Transverse colon (tissue), 4 donors: Measurements from ENCODE around the gene WDR64. TPM values are rescaled to one million over a fixed set of nuclear protein-coding genes. Genes with fewer than 3 reads are reported as not detected.

Experiments
- DNase-seq: peaks from one replicate; pipeline ENCODE4 v3.0.0-alpha.2; 2019
- H3K27ac ChIP-seq, 4 donors: fragments of 200-600 bp; sonication (generic); 2 replicates each; pipeline ENCODE4 v1.5.1; 2016 to 2018; ENCODE audit warnings: inconsistent platforms in 4 of 4
- H3K27me3 ChIP-seq: fragments of 200-600 bp; sonication (generic); 2 replicates; pipeline ENCODE4 v1.5.1; 2017; ENCODE audit warnings: inconsistent platforms
- H3K36me3 ChIP-seq, 4 donors: fragments of 200-600 bp; sonication (generic); 2 replicates each; pipeline ENCODE4 v1.5.1; 2017 to 2019; ENCODE audit warnings: inconsistent platforms in 4 of 4
- H3K4me1 ChIP-seq, 4 donors: fragments of 200-600 bp; sonication (generic); 2 replicates each; pipeline ENCODE4 v1.5.1; 2017 to 2020; ENCODE audit warnings: inconsistent platforms in 4 of 4
- H3K4me3 ChIP-seq, 4 donors: fragments of 200-600 bp; sonication (generic); 1 replicate in 1 of 4; 2 replicates in 3 of 4; pipeline versions ENCODE4 v1.5.1 to v1.6.1; 2017 to 2019; ENCODE audit warnings: inconsistent platforms in 4 of 4
- H3K9me3 ChIP-seq, 2 donors: fragments of 200-600 bp; sonication (generic); 2 replicates each; pipeline ENCODE4 v1.5.1; 2017 to 2019; ENCODE audit warnings: inconsistent platforms in 2 of 2
- EP300 ChIP-seq: sonication (generic); formaldehyde crosslinking; IDR thresholded peaks from one replicate; pipeline ENCODE4 v1.6.1; 2017; ENCODE audit warnings: antibody characterized with exemption, low read depth
- POLR2A ChIP-seq: fragments of 450-650 bp; IDR thresholded peaks from one replicate; pipeline ENCODE4 v1.6.1; 2016; ENCODE audit warnings: antibody characterized with exemption, mild to moderate bottlenecking, moderate library complexity
- POLR2AphosphoS5 ChIP-seq, 3 donors: sonication (generic); formaldehyde crosslinking; IDR thresholded peaks; one replicate each; pipeline ENCODE4 v1.6.1; 2016; ENCODE audit warnings: antibody characterized with exemption in 3 of 3
- WGBS, 2 donors: methylation state at CpG; one replicate each; pipeline ENCODE4 v1.1.5; 2018; ENCODE audit warnings: low coverage in 1 of 2; 5-methylcytosine and 5-hydroxymethylcytosine counted together
- in situ Hi-C, 4 donors: fragments of 200-750 bp; cut with MboI; loops; one replicate each; pipeline versions ENCODE4 v1.15.0 to v1.15.1; 2017; ENCODE audit warnings: low sequenced_read_pairs in 3 of 4, low pct_ligation_motif_present in 1 of 4, low pct_unique_long_range_greater_than_20kb in 1 of 4
- intact Hi-C: fragments of 100-400 bp; cut with DNase I; formaldehyde crosslinking; loops from one replicate; pipeline ENCODE4 v1.15.1; 2023; ENCODE audit warnings: low total_unique reads
- total RNA-seq, 4 donors: library from RNA; depleted of rRNA; stranded (reverse); fragments of >200 nt; gene quantifications; one replicate each; pipeline ENCODE4 v1.1.0, GENCODE V29; 2016
- TF ChIP-seq, protein P1 (sequence below), 5 experiments: fragments of 200-600 bp in 3 of 5; fragments of 450-650 bp in 2 of 5; sonication (generic) in 3 of 5; IDR thresholded peaks; 1 replicate in 2 of 5; 2 replicates in 3 of 5; pipeline ENCODE4 v1.5.1; 2016 to 2017; ENCODE audit warnings: antibody characterized with exemption in 5 of 5, inconsistent platforms in 3 of 5, mild to moderate bottlenecking in 2 of 5, moderate library complexity in 1 of 5

The WDR64 gene
- total RNA-seq, 4 donors from 2014 or later, result not detected

DNA sequence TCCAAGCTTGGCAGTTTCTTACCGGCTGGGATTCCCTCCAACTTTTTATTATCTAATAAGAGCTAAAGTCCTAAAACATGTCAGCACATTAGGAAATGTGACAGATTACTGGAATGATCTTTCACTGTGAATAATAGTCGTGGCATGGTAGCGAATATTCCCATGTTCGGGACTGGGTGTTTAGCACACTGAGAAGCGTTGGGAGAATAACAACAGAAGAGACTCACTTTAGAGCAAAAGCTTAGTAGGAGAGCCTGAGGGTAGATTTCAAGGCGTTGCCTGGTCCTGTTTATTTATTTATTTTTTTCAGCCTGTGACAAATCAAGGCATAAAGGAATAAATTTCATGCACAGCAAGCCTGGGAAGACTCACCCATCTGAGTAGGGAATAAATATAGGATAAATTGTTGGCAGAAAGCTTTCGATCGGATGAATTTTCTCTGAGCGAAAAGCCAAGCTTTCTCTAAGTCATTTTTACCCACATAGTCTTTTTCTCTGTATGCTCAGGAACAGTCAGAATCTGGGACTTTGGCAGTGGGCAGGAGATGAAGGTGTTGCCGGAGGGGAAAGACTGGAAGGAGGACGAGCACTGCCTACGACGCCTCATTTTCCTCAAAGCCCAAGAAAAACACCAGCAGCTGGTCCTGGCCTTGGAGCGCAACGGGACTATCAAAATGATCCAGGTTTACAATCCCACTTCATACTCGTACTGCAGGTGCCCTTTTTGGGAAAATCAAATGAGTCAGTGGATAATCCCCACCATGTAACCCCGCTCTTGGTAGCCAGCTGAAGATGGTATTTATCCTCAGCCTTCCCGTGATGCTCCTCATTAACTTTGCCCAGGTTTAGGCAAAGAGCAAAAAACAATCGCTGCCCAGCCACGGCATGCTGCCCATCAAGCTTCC lies 97.2 kb downstream of the WDR64 start:
- Histone ChIP-seq H3K36me3 (no peaks in the 10 kb centered on the region), H3K27ac (no peak overlapping the region), H3K9me3 (no peaks in the 10 kb centered on the region), H3K4me1 (peaks cover 0 to 5% (median 0%) of the 10 kb centered on the region in 4 donors), H3K4me3 (peak overlapping the region in 3 of 4 donors; percentile 14 to 20 (median 19)), H3K27me3 (no peaks in the 10 kb centered on the region)
- TF ChIP-seq EP300 (no peak), POLR2A (no peak), POLR2AphosphoS5 (IDR thresholded peaks at IDR 0.05) (no peak)
- TF ChIP-seq, protein P1, sequence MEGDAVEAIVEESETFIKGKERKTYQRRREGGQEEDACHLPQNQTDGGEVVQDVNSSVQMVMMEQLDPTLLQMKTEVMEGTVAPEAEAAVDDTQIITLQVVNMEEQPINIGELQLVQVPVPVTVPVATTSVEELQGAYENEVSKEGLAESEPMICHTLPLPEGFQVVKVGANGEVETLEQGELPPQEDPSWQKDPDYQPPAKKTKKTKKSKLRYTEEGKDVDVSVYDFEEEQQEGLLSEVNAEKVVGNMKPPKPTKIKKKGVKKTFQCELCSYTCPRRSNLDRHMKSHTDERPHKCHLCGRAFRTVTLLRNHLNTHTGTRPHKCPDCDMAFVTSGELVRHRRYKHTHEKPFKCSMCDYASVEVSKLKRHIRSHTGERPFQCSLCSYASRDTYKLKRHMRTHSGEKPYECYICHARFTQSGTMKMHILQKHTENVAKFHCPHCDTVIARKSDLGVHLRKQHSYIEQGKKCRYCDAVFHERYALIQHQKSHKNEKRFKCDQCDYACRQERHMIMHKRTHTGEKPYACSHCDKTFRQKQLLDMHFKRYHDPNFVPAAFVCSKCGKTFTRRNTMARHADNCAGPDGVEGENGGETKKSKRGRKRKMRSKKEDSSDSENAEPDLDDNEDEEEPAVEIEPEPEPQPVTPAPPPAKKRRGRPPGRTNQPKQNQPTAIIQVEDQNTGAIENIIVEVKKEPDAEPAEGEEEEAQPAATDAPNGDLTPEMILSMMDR (IDR thresholded peaks at IDR 0.05), result no peak
- in situ Hi-C loops (no loop called here), intact Hi-C loops (no loop called here)
- 49 to 61% methylated on average over 13 to 20 of the region's 20 CpGs for WGBS, 2 donors
- DNase-seq, result no peak

DNA sequence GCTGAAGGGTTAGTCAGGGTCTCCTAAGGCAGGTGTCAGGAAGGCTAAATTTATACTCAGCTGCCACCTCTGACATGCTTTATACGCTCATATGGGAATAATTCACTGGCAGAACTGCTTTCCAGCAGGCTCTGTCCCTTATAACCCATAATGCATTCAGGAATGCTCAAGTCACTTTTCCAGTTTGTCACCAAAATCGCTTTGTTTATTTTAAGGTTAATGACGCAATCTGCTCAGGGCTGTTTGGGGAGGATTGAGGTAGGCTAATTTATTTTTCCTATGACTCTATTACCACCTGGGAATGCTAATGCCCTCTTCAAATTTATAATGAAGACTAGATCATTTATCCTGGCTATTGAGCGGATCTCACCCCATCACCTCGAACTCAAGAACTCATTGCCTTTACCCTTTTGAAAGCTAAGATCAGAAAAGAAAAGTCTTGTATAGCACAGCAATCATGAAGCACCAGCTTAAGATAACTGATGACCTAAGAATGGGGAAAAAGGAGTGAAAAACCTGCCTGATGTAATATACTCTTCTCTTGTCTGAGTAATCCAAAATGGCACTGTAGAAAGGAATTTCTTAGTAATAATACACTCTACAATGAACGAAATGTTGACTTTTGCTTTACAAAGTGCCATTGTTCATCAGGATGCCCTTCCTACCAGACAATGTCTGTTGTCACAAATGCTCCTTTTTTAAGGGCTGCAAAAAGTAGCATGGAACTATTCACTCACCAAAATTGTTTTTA lies 98.0 kb downstream of the WDR64 start:
- no peaks in the 10 kb centered on the region for H3K27me3 ChIP-seq
- DNase-seq, result no peak
- no peaks in the 10 kb centered on the region for H3K36me3 ChIP-seq
- H3K4me1 ChIP-seq, result peaks cover 0 to 5% (median 0%) of the 10 kb centered on the region in 4 donors
- in situ Hi-C loops, result no loop called here
- WGBS, 2 donors, result 69 to 72% methylated on average over 3 to 6 of the region's 6 CpGs
- TF ChIP-seq, protein P1 (IDR thresholded peaks at IDR 0.05), result no peak
- TF ChIP-seq POLR2A (no peak), POLR2AphosphoS5 (IDR thresholded peaks at IDR 0.05) (no peak), EP300 (no peak)
- no peaks in the 10 kb centered on the region for H3K9me3 ChIP-seq
- no peak overlapping the region for H3K4me3 ChIP-seq
- intact Hi-C loops, result no loop called here
- no peak overlapping the region for H3K27ac ChIP-seq

DNA sequence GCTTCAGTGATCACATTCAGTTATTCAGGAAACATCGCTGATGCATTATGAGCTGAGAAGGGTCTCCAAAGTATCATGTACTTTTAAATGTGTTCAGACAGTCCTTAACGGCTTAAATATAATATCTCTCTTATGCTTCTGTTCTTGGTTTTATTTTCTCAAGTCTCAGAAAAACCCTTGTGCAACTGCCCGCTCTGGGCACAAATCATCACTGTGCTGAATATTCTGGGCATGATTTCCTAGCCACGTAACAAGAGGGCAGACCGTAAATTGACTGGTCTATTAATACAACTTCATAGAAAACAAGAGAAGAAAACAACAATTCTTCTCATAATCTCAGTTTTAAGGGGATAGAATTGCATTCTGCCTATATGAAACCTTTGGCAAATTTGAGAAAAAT lies 99.4 kb downstream of the WDR64 start:
- in situ Hi-C loops, result no loop called here
- Histone ChIP-seq H3K4me1 (peaks cover 0 to 5% (median 0%) of the 10 kb centered on the region in 4 donors), H3K9me3 (no peaks in the 10 kb centered on the region), H3K36me3 (no peaks in the 10 kb centered on the region), H3K27ac (no peak overlapping the region), H3K27me3 (no peaks in the 10 kb centered on the region), H3K4me3 (no peak overlapping the region)
- TF ChIP-seq POLR2AphosphoS5 (IDR thresholded peaks at IDR 0.05), result no peak
- TF ChIP-seq EP300, result no peak
- intact Hi-C loops, result no loop called here
- WGBS, 2 donors, result 85 to 86% methylated on average over 3 to 5 of the region's 5 CpGs
- DNase-seq, result no peak

DNA sequence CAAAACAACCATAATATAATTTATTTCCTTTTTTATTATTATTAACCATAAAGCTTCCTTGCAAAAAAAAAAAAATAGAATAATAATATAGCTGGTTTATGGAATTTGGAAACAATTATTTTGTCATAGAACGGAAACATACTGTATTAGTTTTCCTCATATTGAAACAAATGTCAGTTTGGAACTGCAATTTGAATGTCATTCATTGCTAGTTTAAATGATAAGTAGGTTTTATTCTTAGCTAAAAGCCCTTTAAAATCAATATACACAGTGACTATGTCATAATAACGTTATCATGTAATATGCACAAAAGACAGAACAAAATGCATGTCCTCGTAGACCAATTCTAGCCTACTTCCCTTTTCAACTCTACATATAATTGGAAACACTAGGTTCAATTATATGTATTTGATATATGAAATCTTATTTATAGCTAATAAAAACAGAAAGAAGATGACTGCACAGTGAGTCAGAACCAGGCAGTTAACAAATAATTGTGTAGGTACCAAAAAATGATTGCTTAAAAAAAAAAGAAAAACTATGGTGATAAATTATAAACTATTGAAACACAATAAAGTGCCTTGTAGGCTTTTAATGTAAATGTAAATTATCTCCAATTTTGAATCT lies 110.7 kb downstream of the WDR64 start:
- Histone ChIP-seq H3K27me3 (no peaks in the 10 kb centered on the region), H3K36me3 (no peaks in the 10 kb centered on the region), H3K4me3 (no peak overlapping the region), H3K27ac (no peak overlapping the region), H3K9me3 (no peaks in the 10 kb centered on the region), H3K4me1 (no peaks in the 10 kb centered on the region)
- intact Hi-C loops, result no loop called here
- in situ Hi-C loops, result no loop called here
- TF ChIP-seq POLR2AphosphoS5 (IDR thresholded peaks at IDR 0.05), result no peak
- no peak for TF ChIP-seq EP300
- TF ChIP-seq, protein P1 (IDR thresholded peaks at IDR 0.05), result no peak
- no peak for TF ChIP-seq POLR2A
- no peak for DNase-seq
- 75 to 83% methylated on average over 3 of the region's 3 CpGs for WGBS, 2 donors
